ENCODE results near the gene FBXO2.

The FBXO2 gene

GRCh38 chr1:11651017-11651416 is 3.2 kb downstream of the FBXO2 start:
- DNase-seq = no peak

- peak; percentile 82 for DNase-seq
Observed at GRCh38 chr1:11650331-11650991, 3.8 kb downstream of the FBXO2 start.

- no peak for DNase-seq
Observed at GRCh38 chr1:11649624-11650330, 4.5 kb downstream of the FBXO2 start.

- DNase-seq = no peak
Observed at GRCh38 chr1:11649237-11649623, 5.0 kb downstream of the FBXO2 start.

- no peak for DNase-seq
Observed at GRCh38 chr1:11648732-11649158, 5.5 kb downstream of the FBXO2 start.

GRCh38 chr1:11648039-11648438 is 6.2 kb downstream of the FBXO2 start:
- no peak for DNase-seq

GRCh38 chr1:11647333-11647732 is 6.9 kb downstream of the FBXO2 start:
- DNase-seq = no peak

- DNase-seq = no peak
Observed at GRCh38 chr1:11646317-11646716, 7.9 kb downstream of the FBXO2 start.

- peak; percentile 82 for DNase-seq
Observed at GRCh38 chr1:11645670-11646265, 8.5 kb downstream of the FBXO2 start.

- no peak for DNase-seq
Observed at GRCh38 chr1:11645270-11645669, 9.0 kb downstream of the FBXO2 start.

- no peak for DNase-seq
Observed at GRCh38 chr1:11643782-11644181, 10.4 kb downstream of the FBXO2 start.

GRCh38 chr1:11642418-11643017 is 11.7 kb downstream of the FBXO2 start:
- DNase-seq = peak; percentile 69

GRCh38 chr1:11641776-11642305 is 12.4 kb downstream of the FBXO2 start:
- DNase-seq = no peak

- DNase-seq = no peak
Observed at GRCh38 chr1:11640944-11641343, 13.3 kb downstream of the FBXO2 start.

GRCh38 chr1:11640101-11640500 is 14.1 kb downstream of the FBXO2 start:
- DNase-seq = no peak

- DNase-seq = no peak
Observed at GRCh38 chr1:11639372-11639771, 14.9 kb downstream of the FBXO2 start.

GRCh38 chr1:11638121-11638520 is 16.1 kb downstream of the FBXO2 start:
- DNase-seq = no peak

- no peak for DNase-seq
Observed at GRCh38 chr1:11634365-11635192, 19.6 kb downstream of the FBXO2 start.

- DNase-seq = no peak
Observed at GRCh38 chr1:11629184-11630016, 24.8 kb downstream of the FBXO2 start.

GRCh38 chr1:11628767-11629166 is 25.5 kb downstream of the FBXO2 start:
- no peak for DNase-seq

GRCh38 chr1:11626551-11626950 is 27.7 kb downstream of the FBXO2 start:
- no peak for DNase-seq

GRCh38 chr1:11623702-11624101 is 30.5 kb downstream of the FBXO2 start:
- DNase-seq = no peak
